ENCODE results near the gene EREG.

DNA sequence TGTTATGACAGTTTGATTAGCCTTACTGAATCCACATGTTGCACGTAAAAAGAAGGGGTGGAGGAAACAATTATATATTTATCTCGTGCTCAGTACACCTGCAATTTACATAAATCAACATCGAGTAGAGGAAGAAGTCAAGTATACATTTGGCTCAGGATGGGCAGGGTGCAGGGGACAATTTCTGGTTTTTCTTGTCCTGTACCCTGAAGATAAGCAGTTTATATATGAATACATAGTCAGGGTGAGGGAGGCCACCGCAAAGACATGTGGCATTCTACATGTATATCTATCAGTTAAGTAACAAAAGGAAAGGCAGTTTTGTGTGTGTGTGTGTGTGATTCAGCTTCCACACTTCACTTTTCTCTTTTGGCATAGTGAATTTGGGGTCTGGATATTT is 11.1 kb upstream of the EREG start:
- TF ChIP-seq, protein P1, sequence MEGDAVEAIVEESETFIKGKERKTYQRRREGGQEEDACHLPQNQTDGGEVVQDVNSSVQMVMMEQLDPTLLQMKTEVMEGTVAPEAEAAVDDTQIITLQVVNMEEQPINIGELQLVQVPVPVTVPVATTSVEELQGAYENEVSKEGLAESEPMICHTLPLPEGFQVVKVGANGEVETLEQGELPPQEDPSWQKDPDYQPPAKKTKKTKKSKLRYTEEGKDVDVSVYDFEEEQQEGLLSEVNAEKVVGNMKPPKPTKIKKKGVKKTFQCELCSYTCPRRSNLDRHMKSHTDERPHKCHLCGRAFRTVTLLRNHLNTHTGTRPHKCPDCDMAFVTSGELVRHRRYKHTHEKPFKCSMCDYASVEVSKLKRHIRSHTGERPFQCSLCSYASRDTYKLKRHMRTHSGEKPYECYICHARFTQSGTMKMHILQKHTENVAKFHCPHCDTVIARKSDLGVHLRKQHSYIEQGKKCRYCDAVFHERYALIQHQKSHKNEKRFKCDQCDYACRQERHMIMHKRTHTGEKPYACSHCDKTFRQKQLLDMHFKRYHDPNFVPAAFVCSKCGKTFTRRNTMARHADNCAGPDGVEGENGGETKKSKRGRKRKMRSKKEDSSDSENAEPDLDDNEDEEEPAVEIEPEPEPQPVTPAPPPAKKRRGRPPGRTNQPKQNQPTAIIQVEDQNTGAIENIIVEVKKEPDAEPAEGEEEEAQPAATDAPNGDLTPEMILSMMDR (IDR thresholded peaks at IDR 0.05; ENCODE audit: low read depth, low read length) = no peak
- TF ChIP-seq POLR2A (IDR thresholded peaks at IDR 0.05; ENCODE audit: extremely low read depth, insufficient read length) (no peak), MYC (IDR thresholded peaks at IDR 0.05; ENCODE audit: low read depth, low read length) (no peak)

Data from NB4 (cell line).